ENCODE data around the gene PTPRE.
"Not testable (repeated sequence)": the region's sequence is repeated elsewhere in the genome, so short reads cannot be mapped to it uniquely, and the experiment has no call there.

Gene PTPRE

DNA sequence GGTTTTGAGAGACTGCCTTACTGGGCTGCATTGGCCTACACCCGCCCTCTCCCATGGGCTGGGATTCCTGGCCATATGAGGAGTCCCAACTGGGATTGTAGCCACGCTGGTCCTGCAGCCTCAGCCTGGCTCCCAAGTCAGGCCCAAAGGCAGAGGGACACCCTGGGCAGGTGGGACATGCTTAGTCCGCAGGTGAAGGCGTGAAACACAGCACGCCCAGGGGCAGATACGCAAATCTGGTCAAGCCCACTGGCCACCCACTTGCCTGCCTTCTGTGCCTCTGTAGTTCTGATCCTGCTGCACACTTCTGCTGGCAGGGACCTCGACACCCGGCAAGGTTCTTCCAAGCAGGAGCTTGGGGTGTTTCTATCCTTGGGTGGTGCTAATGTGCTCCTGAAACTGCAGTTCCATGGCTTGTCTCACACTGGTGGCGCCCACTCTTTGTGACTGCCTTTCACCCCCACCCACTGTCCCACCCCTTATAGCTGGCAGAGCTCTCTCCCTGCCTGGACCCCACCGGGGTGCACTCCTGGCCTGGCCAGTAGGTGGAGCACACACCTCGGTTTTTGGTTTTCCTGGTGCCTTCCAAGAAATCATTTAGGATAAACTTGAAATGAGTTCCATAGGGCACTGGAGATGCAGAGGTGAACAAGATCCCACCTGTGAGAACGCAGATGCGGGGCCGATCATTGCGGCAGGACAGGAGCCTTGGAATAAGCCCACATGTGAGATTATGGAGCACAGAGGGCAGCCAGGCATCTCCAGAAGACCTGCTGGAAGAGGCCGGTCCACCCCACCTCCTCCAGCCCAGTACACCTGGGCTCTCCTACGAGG lies 171.4 kb downstream of the PTPRE start:
- no peaks in the 10 kb centered on the region for H3K27me3 Mint-ChIP-seq
- peaks cover 54% of the 10 kb centered on the region for H3K36me3 Mint-ChIP-seq
- H3K27ac Mint-ChIP-seq = no peak overlapping the region
- no peak overlapping the region for H3K4me3 Mint-ChIP-seq
- H3K4me1 Mint-ChIP-seq = no peaks in the 10 kb centered on the region
- no peak for ATAC-seq
- no peaks in the 10 kb centered on the region for H3K9me3 Mint-ChIP-seq

DNA sequence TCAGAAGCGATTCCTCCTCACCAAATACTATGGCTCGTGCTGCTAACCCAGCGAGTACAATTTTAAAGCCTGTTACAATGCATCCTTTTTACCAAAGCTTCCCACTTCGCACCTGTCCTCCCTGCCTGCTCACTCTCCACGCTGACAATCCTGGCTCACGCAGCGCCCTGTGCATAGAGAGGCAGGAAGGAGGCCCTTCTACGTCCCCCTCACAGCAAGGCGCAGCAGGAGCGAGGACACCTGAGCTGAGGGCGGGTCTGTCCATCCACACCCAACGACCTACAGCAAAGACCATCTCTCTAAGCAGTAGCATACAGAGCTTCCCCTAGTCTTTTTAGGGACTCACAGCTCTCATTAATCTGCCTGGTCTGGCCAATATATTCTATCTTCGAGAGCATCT lies 173.3 kb downstream of the PTPRE start:
- Mint-ChIP-seq H3K9me3 (no peaks in the 10 kb centered on the region), H3K27ac (no peak overlapping the region), H3K27me3 (no peaks in the 10 kb centered on the region), H3K36me3 (peaks cover 40% of the 10 kb centered on the region), H3K4me1 (no peaks in the 10 kb centered on the region), H3K4me3 (no peak overlapping the region)
- no peak for ATAC-seq

DNA sequence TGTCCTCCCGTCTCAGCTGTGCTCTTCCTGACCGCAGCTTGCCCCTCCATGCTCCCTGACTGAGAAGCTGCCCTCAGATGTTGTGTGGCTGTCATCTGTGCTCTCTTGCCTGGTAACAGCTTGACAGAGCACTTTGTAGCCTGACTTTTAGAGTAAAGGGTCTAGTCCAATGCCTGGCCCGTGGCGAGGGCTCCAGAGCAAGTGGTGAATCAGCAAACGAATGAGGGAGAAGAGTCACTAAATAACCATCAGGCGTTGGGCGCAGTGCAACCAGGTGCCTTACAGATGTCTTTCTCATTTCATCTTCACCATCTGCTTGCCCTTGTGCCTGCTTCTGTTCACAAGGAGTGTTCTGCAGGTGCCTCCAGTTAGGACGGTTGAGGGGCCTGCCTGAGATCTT lies 173.7 kb downstream of the PTPRE start:
- H3K27me3 Mint-ChIP-seq = no peaks in the 10 kb centered on the region
- H3K4me3 Mint-ChIP-seq = no peak overlapping the region
- peaks cover 37% of the 10 kb centered on the region for H3K36me3 Mint-ChIP-seq
- H3K4me1 Mint-ChIP-seq = no peaks in the 10 kb centered on the region
- H3K27ac Mint-ChIP-seq = no peak overlapping the region
- ATAC-seq = no peak
- H3K9me3 Mint-ChIP-seq = no peaks in the 10 kb centered on the region

DNA sequence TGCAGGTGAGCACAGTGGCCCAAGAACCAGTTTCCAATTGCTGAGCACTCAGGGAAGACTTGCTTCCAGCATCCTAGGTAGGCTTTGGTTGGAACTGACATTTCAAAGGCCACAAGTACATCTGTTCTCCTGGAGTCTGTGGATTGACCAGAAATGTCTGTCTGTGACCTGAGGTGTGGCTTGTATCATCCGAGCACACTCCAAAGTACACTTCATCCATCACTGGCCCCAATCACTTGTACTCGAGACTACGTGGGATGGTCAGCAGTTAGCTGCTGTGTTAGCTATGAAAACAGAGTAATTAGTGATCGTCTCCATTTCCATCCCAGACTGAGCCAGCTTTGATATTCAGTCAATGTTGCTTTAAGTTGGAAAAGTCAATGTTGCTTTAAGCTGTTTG lies 174.3 kb downstream of the PTPRE start:
- H3K4me3 Mint-ChIP-seq = no peak overlapping the region
- H3K27me3 Mint-ChIP-seq = no peaks in the 10 kb centered on the region
- H3K27ac Mint-ChIP-seq = no peak overlapping the region
- peaks cover 31% of the 10 kb centered on the region for H3K36me3 Mint-ChIP-seq
- H3K9me3 Mint-ChIP-seq = no peaks in the 10 kb centered on the region
- no peak for ATAC-seq
- no peaks in the 10 kb centered on the region for H3K4me1 Mint-ChIP-seq

DNA sequence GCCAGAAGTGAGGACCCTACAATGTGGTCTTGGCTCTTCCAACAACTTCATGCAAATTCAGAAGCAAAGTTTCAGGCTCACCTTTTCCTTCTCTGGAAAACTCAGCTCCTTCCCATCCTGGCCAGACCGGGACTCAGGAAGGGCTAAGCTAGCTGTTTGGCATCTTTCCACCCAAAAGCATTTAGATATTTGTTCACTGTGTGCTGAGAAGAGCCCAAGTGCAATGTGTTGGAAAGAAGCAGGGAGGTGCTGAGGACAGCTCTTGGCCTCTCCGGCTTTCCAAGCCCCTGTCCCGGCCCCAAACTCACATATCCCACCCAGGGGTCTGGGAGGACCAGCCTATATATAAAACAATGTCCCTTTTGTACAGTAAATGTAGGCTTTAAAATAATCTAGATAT lies 174.8 kb downstream of the PTPRE start:
- no peak for ATAC-seq
- Mint-ChIP-seq H3K27me3 (no peaks in the 10 kb centered on the region), H3K36me3 (peaks cover 27% of the 10 kb centered on the region), H3K4me3 (no peak overlapping the region), H3K4me1 (no peaks in the 10 kb centered on the region), H3K27ac (no peak overlapping the region), H3K9me3 (no peaks in the 10 kb centered on the region)

DNA sequence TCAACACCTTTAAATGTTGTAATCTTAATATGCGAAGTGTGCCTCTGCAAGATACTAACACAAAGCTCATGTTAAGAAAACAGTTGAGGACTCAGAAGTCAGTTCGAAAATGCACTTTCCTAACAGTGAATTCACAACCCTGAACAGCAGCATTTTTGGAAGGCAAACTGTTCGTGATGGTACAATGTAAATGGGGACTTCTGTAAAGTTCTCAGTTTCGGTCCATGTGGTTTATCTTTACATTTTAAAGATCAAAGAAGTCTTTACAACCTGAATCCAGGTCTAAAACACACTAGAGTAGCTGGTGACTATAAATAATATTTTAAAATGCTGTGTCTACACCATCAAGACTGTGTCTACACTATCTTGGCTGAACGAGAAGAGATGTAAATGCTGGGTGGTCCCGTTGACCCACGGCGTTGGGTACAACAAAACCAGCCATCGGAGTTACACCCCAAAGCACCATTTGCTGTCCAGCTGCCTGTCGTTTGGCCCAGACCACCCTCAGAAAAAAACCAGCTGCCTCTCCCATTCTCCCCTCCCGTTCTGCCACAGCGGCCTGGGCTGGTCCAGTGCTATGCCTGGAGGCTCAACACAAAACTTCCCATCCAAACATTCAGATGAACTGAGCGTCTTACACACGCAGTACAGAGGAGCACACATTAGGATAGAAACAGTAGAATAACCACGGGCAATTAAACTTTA lies 176.4 kb downstream of the PTPRE start:
- H3K27ac Mint-ChIP-seq = no peak overlapping the region
- no peaks in the 10 kb centered on the region for H3K9me3 Mint-ChIP-seq
- H3K4me1 Mint-ChIP-seq = no peaks in the 10 kb centered on the region

DNA sequence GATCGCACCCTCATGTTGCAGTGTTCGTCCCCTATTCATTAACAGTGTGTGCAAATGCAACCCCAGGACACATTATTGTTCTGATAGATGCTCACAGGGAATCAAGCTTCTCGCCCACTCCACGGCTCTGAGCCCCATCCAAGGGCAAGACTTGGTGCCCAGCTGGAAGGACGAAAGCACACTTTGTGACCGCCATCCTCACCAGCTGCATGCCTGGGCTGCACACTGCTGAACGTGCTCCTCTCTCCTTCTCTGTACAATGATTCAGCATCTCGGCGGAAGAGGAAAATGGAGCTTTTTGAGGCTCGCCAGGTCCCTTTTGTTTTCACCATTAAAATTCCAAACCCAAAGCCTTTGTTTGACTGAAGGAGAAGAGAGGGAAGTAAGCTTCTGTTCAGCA lies 177.5 kb downstream of the PTPRE start:
- no peak overlapping the region for H3K27ac Mint-ChIP-seq
- ATAC-seq = no peak
- H3K9me3 Mint-ChIP-seq = no peaks in the 10 kb centered on the region
- no peaks in the 10 kb centered on the region for H3K27me3 Mint-ChIP-seq
- H3K4me3 Mint-ChIP-seq = no peak overlapping the region
- no peaks in the 10 kb centered on the region for H3K4me1 Mint-ChIP-seq
- H3K36me3 Mint-ChIP-seq = peaks cover 22% of the 10 kb centered on the region

More for the DNA sequence above, 176.4 kb downstream of the PTPRE start:
- Mint-ChIP-seq H3K27me3 (no peaks in the 10 kb centered on the region), H3K4me3 (no peak overlapping the region), H3K36me3 (peaks cover 24% of the 10 kb centered on the region)
- no peak for ATAC-seq

DNA sequence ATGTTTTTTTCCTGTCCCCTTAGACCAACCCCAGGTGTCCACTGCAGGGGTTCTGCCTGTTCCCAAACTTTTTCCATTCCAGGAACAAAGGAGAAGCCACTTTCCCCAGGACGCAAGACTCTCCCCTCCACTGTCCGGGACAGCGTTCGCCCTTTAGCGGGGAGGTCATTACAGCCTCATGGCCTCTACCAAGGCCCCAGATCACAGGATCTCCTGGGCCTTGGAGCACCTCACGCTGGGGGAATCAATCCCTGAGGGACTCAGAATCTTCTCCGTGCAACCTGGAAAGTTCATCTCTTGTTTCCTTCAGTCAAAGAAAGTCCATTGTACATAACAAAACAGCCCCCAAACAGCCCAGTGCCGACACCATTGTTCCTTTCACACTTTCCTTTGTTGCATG lies 178.1 kb downstream of the PTPRE start:
- no peak overlapping the region for H3K4me3 Mint-ChIP-seq
- H3K27me3 Mint-ChIP-seq = no peaks in the 10 kb centered on the region
- no peaks in the 10 kb centered on the region for H3K9me3 Mint-ChIP-seq
- H3K4me1 Mint-ChIP-seq = no peaks in the 10 kb centered on the region
- peaks cover 16% of the 10 kb centered on the region for H3K36me3 Mint-ChIP-seq
- ATAC-seq = no peak
- no peak overlapping the region for H3K27ac Mint-ChIP-seq

DNA sequence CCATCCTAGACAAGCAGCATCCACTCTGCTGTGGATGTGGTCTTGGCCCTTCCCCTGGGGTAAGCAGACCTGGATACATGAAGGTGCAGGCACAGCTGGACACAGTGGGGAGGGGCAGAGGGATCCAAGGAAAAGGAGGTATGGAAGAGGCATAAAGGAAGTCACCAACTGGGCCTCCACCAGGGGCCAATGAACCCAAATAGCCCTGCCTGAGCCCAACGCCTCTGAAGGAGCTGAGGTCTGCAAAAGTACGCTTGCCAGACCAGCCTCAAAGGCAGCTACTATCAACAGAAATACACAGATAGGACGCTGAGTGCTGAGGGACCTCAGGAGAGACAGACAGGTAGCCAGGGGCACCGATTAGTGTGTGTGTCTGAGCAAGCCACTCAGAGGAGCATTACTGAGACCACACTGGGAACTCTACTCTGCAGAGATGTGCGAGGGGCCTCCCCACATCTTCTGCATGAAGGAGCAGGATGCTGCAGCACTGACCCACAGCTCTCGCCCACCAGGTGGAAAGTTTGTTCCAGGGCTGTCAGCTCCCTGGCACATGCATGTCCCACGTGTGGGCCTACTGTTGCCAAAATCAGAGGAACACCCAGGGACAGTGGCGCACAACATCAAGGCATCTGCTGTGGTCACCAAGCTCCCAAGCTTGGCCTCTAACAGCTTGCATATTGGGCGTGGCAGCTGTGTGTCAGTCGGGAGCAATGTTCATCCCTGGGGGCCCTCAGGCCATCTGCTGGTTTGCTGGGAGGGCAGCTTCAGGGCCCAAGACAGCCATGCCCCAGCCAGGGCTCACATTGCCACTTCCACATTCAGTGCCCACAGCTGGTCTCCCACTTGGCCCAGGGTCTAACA lies 179.3 kb downstream of the PTPRE start:
- ATAC-seq = no peak
- H3K36me3 Mint-ChIP-seq = peaks cover 6% of the 10 kb centered on the region
- H3K27me3 Mint-ChIP-seq = no peaks in the 10 kb centered on the region
- no peak overlapping the region for H3K4me3 Mint-ChIP-seq
- no peak overlapping the region for H3K27ac Mint-ChIP-seq
- no peaks in the 10 kb centered on the region for H3K4me1 Mint-ChIP-seq
- no peaks in the 10 kb centered on the region for H3K9me3 Mint-ChIP-seq

DNA sequence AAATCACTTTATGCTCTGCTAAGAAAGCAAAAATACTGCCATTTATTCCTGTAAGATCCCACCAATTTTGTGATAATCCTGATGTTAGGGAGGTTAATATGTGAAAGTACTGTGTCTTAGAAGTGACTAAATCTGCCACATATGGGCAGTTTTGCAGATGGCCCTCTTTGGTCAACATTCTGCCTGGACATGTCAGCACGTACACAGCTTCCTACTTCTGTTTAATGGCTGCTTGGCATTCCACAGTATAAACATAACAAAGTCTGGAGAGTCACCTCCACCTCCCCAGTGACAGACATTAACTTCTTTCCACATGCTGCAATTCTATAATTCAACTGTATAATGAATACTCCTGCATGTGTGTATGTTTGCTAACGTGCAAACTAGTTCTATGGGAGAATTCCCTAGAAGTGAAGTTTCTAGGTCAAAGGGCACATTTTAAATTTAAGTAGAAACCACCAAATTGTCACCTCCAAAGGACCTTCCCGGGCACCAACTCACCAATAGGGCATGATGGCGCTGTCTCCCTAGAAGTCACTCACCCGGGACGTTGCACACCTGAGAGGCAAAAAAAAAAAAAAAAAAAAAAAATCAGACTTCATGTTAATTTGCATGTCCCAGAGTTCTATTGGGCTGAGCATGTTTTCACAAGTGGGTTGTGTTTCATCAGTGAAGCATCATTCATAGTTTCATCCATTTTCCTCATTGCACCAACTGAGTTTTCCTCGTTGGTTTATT lies 180.4 kb downstream of the PTPRE start:
- Mint-ChIP-seq H3K9me3 (no peaks in the 10 kb centered on the region), H3K4me1 (no peaks in the 10 kb centered on the region), H3K4me3 (no peak overlapping the region), H3K27ac (no peak overlapping the region), H3K27me3 (no peaks in the 10 kb centered on the region), H3K36me3 (peaks cover 6% of the 10 kb centered on the region)
- ATAC-seq = no peak

DNA sequence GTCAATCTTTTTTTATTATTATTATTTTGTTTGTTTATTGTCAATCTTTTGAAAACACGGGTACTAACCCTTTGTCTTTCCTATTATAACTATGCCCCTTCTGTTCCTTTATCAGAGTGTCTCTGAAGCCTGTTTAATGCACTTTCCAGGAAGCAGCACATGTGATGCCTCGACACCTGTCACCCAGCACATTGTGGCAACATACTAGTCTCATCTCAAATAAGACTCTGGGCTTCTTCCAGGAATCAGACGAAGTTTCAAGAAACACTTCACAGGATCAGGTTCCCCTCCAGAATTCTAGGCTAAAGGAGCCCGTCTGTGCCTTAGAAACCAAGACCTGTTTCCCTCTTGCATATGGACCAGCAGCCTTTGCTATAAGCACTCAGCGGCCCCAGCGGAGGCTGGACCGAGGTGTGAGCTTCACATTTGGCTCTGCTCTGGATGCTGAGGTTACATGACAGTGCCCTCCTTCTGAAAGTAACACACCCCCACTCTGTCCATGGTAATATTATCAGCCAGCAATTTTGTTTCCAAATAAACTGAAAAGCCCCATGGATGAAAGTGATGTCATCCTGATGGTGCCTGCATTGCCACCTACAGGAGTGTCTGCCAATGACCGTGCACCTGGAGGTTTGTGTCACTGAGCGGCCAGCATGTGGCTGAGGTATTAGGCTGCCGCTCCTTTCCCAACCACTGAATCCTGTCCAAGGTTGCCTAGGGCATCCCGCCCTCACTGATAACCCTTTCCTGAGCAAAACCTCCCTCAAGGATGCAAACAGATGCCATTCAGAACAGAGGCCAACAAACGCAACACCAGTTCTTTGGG lies 181.2 kb downstream of the PTPRE start:
- H3K9me3 Mint-ChIP-seq = no peaks in the 10 kb centered on the region
- no peak for ATAC-seq
- H3K36me3 Mint-ChIP-seq = peaks cover 6% of the 10 kb centered on the region
- H3K4me1 Mint-ChIP-seq = no peaks in the 10 kb centered on the region
- no peaks in the 10 kb centered on the region for H3K27me3 Mint-ChIP-seq
- H3K27ac Mint-ChIP-seq = no peak overlapping the region
- no peak overlapping the region for H3K4me3 Mint-ChIP-seq

DNA sequence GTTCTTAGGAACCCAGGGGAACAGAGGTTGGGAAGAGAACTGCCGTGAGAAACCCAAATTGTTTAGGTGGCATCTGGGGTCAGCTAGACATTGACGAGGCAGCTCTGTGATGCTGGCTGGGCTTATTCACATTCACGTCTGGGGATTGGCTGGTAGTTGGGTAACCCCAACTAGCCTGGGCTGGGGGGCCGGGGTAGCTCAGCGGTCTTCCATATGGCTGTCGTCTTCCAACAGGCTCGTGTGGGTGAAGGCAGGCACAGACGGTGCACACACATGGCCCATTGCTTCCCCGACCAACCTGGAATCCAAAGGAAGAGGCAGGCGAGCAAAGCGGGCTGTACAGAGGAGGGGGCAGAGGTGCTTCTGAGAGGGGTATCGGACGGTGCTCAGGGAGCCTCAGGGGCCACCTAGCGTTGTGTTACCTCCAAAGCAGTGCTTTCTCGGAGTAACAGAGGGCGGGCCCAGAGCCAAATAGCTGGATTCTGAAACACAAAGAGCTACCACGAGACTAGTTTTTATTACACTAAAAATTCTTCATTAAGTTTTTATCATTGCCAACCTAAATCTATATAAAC lies 184.8 kb downstream of the PTPRE start:
- H3K36me3 Mint-ChIP-seq = no peaks in the 10 kb centered on the region
- no peaks in the 10 kb centered on the region for H3K9me3 Mint-ChIP-seq
- no peaks in the 10 kb centered on the region for H3K27me3 Mint-ChIP-seq
- no peak overlapping the region for H3K27ac Mint-ChIP-seq
- peaks cover 15% of the 10 kb centered on the region for H3K4me1 Mint-ChIP-seq
- H3K4me3 Mint-ChIP-seq = no peak overlapping the region
- no peak for ATAC-seq

DNA sequence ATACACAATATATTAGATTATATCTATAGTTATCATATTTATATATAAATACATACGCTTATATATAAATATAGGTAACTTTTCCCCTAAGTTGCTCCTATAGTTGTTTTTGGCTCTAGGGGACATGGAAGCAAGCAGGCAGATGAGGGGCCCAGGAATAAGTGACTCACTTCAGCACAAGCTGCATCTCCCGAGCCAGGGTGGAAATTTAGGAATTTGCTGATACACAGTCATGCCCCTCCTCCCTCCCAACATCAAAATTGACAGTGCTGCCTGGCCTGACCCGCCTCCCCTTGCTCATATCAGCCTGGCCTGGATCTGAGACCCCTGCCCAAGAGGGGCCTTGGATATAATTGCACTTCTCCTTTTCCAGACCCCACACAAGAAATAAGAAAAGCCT lies 185.6 kb downstream of the PTPRE start:
- no peak overlapping the region for H3K4me3 Mint-ChIP-seq
- no peaks in the 10 kb centered on the region for H3K9me3 Mint-ChIP-seq
- no peaks in the 10 kb centered on the region for H3K36me3 Mint-ChIP-seq
- no peak for ATAC-seq
- no peaks in the 10 kb centered on the region for H3K27me3 Mint-ChIP-seq
- peaks cover 16% of the 10 kb centered on the region for H3K4me1 Mint-ChIP-seq
- H3K27ac Mint-ChIP-seq = no peak overlapping the region

DNA sequence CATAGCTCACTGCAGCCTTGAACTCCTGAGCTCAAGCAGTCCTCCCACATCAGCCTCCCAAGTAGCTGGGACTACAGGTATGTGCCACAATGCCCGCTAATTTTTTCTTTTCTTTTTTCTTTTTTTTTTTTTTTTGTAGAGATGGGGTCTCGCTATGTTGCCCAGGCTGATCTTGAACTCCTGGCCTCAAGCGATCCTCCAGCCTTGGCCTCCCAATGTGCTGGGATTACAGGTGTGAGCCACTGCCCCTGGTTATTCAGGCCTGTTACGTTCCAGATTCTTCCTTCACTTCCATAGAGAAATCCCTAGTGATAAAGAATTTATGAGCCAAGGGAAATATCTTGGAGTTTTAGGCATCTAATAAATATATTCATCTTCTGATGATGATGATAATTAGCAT lies 187.7 kb downstream of the PTPRE start:
- not testable (repeated sequence) for H3K27me3 Mint-ChIP-seq, ATAC-seq, H3K9me3 Mint-ChIP-seq, H3K36me3 Mint-ChIP-seq, H3K27ac Mint-ChIP-seq, H3K4me3 Mint-ChIP-seq
- H3K4me1 Mint-ChIP-seq = peaks cover 16% of the 10 kb centered on the region
